Panc1 (cell line): ENCODE data around the gene ITPR2. TPM values are rescaled to one million over a fixed set of nuclear protein-coding genes. Genes with fewer than 3 reads are reported as not detected.

Experiments
- ATAC-seq: fragments of 200-7000 bp; cut with Tn5 transposase; 2 replicates; pipeline ENCODE4 v1.9.1; 2020; ENCODE audit warnings: mild to moderate bottlenecking, moderate library complexity
- BruUV-seq: library from RNA; stranded (reverse); fragments of 400-500 nt; replicated peaks from 2 replicates; lab custom pipeline; 2021; lab: Mats Ljungman, UMichigan
- CTCF ChIA-PET: fragments of 300-600 bp; sonication (Branson Sonifier 250); formaldehyde crosslinking; loops from one replicate; lab custom pipeline; 2022; ENCODE audit warnings: antibody characterized with exemption; lab: Charles Lee
- POLR2A ChIA-PET: fragments of 300-600 bp; sonication (Branson Sonifier 250); formaldehyde crosslinking; loops from one replicate; lab custom pipeline; 2022; ENCODE audit warnings: antibody characterized with exemption; lab: Charles Lee
- DNase-seq: peaks from one replicate; pipeline ENCODE4 v3.0.0-alpha.2; 2010; ENCODE audit warnings: low read depth, low spot score
- H3K27ac ChIP-seq: 2 replicates; pipeline ENCODE4 v1.5.1; 2011; ENCODE audit warnings: mild to moderate bottlenecking, low read length, inconsistent platforms
- H3K27me3 ChIP-seq: fragments of 200-500 bp; sonication (Bioruptor generic); 2 replicates; pipeline ENCODE4 v1.6.0; 2014; ENCODE audit warnings: low read length, inconsistent platforms; ENCODE audit not compliant: control insufficient read depth, insufficient read depth
- H3K36me3 ChIP-seq: fragments of 200-500 bp; sonication (Bioruptor generic); 2 replicates; pipeline ENCODE4 v1.5.1; 2014; ENCODE audit warnings: inconsistent platforms, mild to moderate bottlenecking, low read length, moderate library complexity; ENCODE audit not compliant: control insufficient read depth, insufficient read depth
- H3K4me1 ChIP-seq: 2 replicates; pipeline ENCODE4 v1.5.1; 2011; ENCODE audit warnings: inconsistent platforms, mild to moderate bottlenecking, low read length, moderate library complexity; ENCODE audit not compliant: control insufficient read depth, insufficient read depth
- H3K4me3 ChIP-seq, 2 experiments: 2 replicates each; pipeline ENCODE4 v1.5.1; 2011 to 2012; ENCODE audit warnings: low read depth in 2 of 2, low read length in 2 of 2, mild to moderate bottlenecking in 2 of 2, inconsistent platforms in 1 of 2, moderate library complexity in 1 of 2
- H3K9me3 ChIP-seq: fragments of 200-500 bp; sonication (Bioruptor generic); 2 replicates; pipeline ENCODE4 v1.5.1; 2014; ENCODE audit warnings: low read depth, mild to moderate bottlenecking, inconsistent platforms, low read length, moderate library complexity; ENCODE audit not compliant: control insufficient read depth, insufficient read depth
- POLR2AphosphoS5 ChIP-seq: IDR thresholded peaks from 2 replicates; pipeline ENCODE4 v1.6.1; 2012; ENCODE audit warnings: mild to moderate bottlenecking, low read depth, low read length, moderate library complexity
- SIN3A ChIP-seq: IDR thresholded peaks from 2 replicates; pipeline ENCODE4 v1.6.1; 2012; ENCODE audit warnings: low read depth, mild to moderate bottlenecking, low read length, moderate library complexity, borderline replicate concordance; ENCODE audit not compliant: insufficient read depth
- TCF7L2 ChIP-seq: IDR thresholded peaks from 2 replicates; pipeline ENCODE4 v1.6.1; 2011; ENCODE audit warnings: mild to moderate bottlenecking, low read depth, low read length, inconsistent platforms
- in situ Hi-C: cut with HindIII; loops from 2 replicates; pipeline ENCODE4 v1.10.0; 2016; ENCODE audit warnings: low sequenced_read_pairs, low pct_unique_long_range_greater_than_20kb
- intact Hi-C: fragments of 100-400 bp; cut with micrococcal nuclease; formaldehyde crosslinking; loops from one replicate; pipeline ENCODE4 v1.10.0; 2022; ENCODE audit not compliant: unreplicated experiment
- total RNA-seq: library from RNA; stranded (reverse); gene quantifications from one replicate; pipeline ENCODE4 v1.2.1, GENCODE V29; 2021; ENCODE audit not compliant: unreplicated experiment
- TF ChIP-seq, protein P1 (sequence below), 2 experiments: IDR thresholded peaks; 2 replicates each; pipeline ENCODE4 v1.6.1; 2011 to 2012; ENCODE audit warnings: low read depth in 2 of 2, control low read depth in 1 of 2, low read length in 1 of 2, mild to moderate bottlenecking in 1 of 2, moderate library complexity in 1 of 2; ENCODE audit not compliant: insufficient read depth in 1 of 2
- TF ChIP-seq, protein P2 (sequence below): fragments of 450-650 bp; IDR thresholded peaks from 2 replicates; pipeline ENCODE4 v1.5.1; 2017; ENCODE audit warnings: mild to moderate bottlenecking

The ITPR2 gene
- total RNA-seq, 1 experiment from 2014 or later: 41.8 TPM

DNA sequence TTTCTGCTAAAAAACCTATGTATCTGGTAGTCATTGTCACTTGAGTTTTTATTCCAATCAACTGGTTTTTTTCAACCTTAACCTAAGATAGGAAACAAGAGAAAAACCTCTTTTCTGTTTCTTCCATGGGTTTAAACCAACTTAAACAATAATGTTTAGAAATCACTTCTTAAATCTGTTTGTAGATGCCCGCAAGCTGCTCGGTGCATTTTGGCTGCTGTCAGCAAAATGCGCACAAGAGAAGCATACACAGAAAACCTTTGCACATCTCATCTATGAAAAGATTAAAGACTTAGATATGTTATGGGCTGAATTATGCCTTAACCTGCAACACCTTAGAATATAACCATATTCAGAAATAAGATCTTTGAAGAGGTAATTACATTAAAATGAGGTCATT is 299.8 kb downstream of the ITPR2 start:
- no peaks in the 10 kb centered on the region for H3K36me3 ChIP-seq
- no peak overlapping the region for H3K27ac ChIP-seq
- no peak for DNase-seq
- no peaks in the 10 kb centered on the region for H3K4me1 ChIP-seq
- no peak for ATAC-seq
- no TSS peak for BruUV-seq
- CTCF ChIA-PET: interaction anchor here (0.6 kb wide), 1 partner anchor 261 kb away, joined by 3 read pairs; no protein-coding TSS in a partner anchor
- in situ Hi-C loops: no loop called here
- H3K9me3 ChIP-seq: no peaks in the 10 kb centered on the region
- POLR2A ChIA-PET: no interaction called here
- no peak for TF ChIP-seq POLR2AphosphoS5
- TF ChIP-seq SIN3A: no peak
- no peak for TF ChIP-seq TCF7L2
- TF ChIP-seq, protein P1, sequence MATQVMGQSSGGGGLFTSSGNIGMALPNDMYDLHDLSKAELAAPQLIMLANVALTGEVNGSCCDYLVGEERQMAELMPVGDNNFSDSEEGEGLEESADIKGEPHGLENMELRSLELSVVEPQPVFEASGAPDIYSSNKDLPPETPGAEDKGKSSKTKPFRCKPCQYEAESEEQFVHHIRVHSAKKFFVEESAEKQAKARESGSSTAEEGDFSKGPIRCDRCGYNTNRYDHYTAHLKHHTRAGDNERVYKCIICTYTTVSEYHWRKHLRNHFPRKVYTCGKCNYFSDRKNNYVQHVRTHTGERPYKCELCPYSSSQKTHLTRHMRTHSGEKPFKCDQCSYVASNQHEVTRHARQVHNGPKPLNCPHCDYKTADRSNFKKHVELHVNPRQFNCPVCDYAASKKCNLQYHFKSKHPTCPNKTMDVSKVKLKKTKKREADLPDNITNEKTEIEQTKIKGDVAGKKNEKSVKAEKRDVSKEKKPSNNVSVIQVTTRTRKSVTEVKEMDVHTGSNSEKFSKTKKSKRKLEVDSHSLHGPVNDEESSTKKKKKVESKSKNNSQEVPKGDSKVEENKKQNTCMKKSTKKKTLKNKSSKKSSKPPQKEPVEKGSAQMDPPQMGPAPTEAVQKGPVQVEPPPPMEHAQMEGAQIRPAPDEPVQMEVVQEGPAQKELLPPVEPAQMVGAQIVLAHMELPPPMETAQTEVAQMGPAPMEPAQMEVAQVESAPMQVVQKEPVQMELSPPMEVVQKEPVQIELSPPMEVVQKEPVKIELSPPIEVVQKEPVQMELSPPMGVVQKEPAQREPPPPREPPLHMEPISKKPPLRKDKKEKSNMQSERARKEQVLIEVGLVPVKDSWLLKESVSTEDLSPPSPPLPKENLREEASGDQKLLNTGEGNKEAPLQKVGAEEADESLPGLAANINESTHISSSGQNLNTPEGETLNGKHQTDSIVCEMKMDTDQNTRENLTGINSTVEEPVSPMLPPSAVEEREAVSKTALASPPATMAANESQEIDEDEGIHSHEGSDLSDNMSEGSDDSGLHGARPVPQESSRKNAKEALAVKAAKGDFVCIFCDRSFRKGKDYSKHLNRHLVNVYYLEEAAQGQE (IDR thresholded peaks at IDR 0.05; ENCODE audit: insufficient read depth in 1 of 2, low read depth in 2 of 2, low read length in 1 of 2): no peak
- TF ChIP-seq, protein P2, sequence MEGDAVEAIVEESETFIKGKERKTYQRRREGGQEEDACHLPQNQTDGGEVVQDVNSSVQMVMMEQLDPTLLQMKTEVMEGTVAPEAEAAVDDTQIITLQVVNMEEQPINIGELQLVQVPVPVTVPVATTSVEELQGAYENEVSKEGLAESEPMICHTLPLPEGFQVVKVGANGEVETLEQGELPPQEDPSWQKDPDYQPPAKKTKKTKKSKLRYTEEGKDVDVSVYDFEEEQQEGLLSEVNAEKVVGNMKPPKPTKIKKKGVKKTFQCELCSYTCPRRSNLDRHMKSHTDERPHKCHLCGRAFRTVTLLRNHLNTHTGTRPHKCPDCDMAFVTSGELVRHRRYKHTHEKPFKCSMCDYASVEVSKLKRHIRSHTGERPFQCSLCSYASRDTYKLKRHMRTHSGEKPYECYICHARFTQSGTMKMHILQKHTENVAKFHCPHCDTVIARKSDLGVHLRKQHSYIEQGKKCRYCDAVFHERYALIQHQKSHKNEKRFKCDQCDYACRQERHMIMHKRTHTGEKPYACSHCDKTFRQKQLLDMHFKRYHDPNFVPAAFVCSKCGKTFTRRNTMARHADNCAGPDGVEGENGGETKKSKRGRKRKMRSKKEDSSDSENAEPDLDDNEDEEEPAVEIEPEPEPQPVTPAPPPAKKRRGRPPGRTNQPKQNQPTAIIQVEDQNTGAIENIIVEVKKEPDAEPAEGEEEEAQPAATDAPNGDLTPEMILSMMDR: no peak
- intact Hi-C loops: no loop called here
- no peak overlapping the region for H3K4me3 ChIP-seq
- no peaks in the 10 kb centered on the region for H3K27me3 ChIP-seq

DNA sequence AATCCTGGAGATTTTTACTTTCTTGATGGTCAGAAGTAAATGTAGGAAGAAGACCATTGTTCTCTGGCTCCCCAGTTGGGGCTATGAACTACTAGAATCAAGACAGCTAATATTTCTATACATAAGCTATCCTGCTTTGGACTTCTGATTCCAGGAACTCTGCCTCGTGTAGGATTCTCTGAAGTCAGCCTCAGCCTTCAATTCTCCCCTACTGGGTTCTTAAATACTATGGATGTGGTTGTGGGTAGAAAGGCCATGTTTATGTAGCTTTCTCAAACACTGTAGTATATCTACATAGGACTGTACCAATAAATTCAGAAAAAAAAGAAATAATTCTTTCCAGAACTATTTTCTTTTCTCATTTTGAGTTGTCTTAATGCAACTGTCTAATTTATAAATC is 302.5 kb downstream of the ITPR2 start:
- intact Hi-C loops: no loop called here
- no peak for DNase-seq

More for the DNA sequence above, 302.5 kb downstream of the ITPR2 start:
- ChIA-PET CTCF (no interaction called here), POLR2A (no interaction called here)
- no peak overlapping the region for H3K4me3 ChIP-seq
- H3K27me3 ChIP-seq: no peaks in the 10 kb centered on the region
- ATAC-seq: no peak
- no peak for TF ChIP-seq SIN3A
- TF ChIP-seq, protein P2: no peak
- TF ChIP-seq, protein P1 (IDR thresholded peaks at IDR 0.05; ENCODE audit: insufficient read depth in 1 of 2, low read depth in 2 of 2, low read length in 1 of 2): no peak
- TF ChIP-seq POLR2AphosphoS5: no peak
- TF ChIP-seq TCF7L2: no peak
- no TSS peak for BruUV-seq
- in situ Hi-C loops: no loop called here
- H3K9me3 ChIP-seq: peaks cover 2% of the 10 kb centered on the region; the same call in 1 of the 2 replicates
- H3K36me3 ChIP-seq: no peaks in the 10 kb centered on the region
- no peaks in the 10 kb centered on the region for H3K4me1 ChIP-seq
- no peak overlapping the region for H3K27ac ChIP-seq
